GM19372 (cell line): ENCODE results near the gene PRUNE2.

Source experiments
- ATAC-seq: cut with Tn5 transposase; IDR thresholded peaks from one replicate; pipeline ENCODE4 v1.9.1; 2021; ENCODE audit warnings: mild to moderate bottlenecking, low read depth, moderate library complexity; ENCODE audit not compliant: unreplicated experiment

Gene PRUNE2

DNA sequence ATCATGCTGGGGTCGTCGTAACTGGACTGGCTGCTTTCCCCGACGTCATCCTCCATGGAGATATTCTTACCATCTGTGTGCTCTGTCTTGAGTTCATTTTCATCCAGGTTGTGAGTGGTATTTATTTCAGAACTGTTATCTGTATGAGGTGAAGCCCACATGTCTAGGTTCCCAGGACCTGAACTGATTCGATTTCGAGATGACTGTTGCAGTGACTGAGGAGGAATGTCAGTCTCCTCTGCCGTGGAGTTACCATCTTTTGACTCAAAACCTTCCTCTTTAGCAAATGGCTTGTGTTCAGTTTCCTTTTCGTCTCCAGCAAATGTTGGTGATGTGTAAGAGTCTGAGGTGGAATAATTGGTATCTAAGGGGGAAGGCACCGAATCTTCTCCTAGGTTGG, 196.9 kb downstream of the PRUNE2 start:
- ATAC-seq, result no peak

DNA sequence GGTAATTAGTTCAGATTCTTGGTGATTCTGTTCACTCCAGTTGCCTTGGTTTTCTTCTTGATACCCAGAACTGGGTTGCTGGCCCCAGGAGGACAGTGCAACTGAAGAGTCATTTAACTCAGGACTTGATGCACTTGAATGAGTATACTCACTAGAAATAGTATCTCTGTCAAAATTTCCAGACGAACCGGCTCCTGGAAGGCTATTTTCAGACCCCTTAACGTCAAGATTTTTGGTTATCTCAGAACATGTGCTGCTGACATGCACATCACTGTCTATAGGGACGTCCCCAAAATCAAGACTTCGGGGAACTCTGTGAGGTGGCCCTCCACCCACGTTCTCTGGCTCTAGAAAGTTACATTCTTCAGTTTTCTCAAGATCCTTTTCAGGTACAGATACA, 198.4 kb downstream of the PRUNE2 start:
- ATAC-seq, result peak; percentile 71

DNA sequence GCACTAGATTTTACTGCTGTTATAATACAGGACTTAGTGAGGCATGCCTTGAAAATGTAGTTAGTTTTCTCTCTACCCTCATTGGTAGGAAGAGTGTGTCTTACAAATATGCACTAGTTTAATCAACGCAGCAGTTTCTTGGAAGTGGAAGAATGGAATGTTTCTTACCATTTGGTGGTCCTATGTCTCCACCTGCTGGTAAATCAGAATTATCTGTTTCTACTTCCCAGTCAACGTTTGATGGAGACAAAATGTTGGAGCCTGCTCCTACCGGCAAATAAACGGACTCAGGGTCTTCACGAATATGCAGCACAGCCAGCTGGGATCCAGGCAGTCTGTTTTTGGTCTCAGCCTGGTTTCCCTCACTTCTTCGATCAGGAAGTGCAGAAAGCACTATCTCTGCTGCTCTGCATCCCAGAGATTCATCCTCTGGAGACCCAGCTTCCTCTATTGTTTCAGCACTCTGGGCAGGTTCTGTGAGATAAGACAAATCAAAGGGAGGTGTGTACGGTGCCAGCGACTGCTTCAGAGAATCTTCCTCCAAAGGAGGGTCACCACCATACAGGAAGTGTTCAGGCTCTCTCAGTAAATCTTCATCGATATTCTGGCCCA, 201.2 kb downstream of the PRUNE2 start:
- no peak for ATAC-seq

DNA sequence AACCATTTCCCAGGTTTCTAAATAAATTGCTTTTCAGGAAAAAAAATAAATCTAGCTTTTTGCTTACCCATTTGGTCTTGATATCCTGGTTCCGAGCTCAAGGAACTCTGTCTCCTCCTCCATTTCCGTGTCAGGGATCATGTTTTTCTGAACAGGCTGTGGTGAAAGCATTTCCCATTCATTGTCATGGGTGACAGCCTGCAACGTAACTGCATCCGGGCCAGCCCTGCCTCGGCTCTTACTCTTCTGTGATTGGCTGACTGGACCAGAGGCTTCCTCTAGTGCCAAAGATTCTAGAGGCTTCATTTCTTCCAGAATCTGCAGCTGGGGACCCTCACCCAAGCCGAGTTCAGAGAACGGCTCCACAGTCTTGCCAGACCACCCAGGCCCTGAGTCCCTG, 202.6 kb downstream of the PRUNE2 start:
- no peak for ATAC-seq

DNA sequence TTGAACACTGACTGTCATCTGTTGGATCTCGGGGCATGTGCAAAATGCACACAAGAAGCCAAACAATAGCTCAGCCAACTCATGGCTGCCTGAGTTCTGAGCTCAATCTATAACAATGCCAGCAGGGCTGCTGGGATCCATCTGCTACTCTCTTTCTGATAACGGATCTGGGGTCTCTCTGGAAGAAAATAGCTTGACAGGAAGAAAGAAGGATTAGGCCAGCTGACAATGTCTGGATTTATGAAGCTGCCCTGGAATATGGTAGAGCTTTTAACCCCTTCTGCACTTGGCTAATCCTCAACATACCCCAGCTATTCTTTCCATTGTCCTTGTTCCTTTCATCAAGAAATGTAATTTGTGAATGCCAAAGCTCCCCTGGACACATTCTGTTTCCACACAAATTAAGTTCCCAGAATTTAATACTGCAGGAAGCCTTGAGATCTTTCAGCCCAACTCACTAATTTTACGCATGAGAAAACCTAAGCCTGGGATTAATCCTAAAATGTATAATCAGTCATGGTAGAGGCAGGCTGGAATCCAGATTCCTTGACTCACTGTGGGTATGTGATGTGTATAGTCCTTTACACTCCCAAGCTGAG, 204.4 kb downstream of the PRUNE2 start:
- no peak for ATAC-seq

DNA sequence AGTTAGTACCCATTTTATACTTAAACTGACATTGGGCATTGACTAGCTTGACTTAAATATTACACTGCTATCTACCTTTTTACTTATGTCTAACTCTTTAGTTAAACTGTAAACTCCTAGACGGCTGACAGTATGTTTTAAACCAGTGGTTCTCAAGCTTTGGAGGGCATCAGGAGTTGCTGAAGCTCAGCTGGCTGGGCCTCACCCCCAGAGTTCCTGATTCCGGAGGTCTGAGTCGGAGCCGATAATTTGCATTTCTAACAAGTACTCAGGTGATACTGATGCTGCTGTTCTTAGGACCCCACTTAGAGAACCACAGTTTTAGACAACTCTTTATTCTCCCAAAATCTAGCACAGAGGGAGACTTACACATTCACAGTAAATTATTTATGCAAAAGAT, 205.0 kb downstream of the PRUNE2 start:
- ATAC-seq, result no peak

DNA sequence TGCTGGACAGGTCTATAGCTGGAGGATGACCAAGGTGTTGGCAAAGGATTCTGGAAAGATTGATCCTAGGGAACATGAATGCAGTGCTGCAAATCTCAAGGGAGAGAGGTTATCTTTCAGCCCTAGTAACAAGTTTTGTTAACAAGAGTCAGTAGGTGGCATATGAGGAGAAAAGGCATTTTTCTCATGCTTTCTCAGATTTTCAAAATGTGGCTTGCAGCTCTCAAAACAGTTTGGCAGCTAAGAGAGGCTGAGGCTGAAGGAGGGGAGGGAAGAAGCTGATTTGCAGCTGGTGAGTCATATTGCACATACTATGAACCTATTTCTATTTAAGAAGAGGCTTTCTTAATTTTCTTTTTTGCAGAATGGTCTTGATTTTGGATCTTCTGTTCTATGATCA, 205.9 kb downstream of the PRUNE2 start:
- ATAC-seq, result no peak

DNA sequence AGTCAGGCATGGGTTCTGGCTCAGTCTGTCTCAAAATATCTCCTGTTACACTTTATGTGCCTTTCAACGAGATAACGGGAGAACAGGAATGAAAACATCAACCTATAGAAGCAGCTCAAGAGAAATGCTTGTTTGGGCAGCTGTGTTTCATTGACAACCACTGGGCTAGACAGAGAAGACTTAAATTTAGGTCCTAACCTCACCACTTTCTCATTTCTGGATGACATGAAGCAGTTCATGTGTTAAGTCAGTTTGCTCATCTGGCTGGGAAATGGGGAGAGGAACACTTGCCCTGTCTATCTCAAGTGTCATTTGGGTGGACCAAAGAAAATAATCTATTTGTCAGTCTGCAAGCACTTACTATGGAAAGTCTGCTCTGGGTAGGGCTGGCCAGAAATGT, 208.4 kb downstream of the PRUNE2 start:
- ATAC-seq, result no peak

DNA sequence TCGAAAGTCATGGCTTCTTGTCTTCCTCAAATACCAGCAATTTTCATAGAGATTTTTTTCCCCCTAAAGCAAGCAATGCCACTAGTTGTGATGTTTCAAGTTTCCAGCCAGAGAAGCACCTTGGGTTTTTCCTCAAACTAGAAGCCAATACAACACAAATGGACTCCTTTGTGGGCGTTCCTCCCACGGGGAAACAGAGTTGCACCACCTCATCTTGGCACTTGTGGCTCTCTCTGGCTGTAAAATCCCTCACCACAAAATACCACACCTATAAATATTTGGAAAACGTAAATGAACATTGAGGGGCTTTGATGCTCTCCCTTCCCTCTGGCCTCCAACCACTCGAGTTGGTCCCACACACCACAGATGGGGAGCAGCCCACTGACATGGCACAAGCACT, 208.8 kb downstream of the PRUNE2 start:
- no peak for ATAC-seq

DNA sequence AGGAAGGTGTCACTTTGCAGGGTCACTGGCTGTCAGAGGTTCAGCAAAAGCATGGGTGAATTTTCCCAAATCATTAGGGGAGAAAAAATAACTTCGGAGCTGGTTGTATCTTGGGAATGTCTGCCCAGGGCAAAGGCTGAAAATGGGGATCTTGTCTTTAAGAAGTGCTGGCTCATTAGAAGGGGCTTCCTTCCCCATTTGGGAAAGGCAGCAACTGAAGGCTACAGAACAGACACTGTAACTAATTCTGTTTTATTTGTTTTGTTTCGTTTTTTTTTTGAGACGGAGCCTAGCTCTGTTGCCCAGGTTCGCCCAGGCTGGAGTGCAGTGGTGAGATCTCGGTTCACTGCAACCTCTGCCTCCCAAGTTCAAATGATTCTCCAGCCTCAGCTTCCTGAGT, 212.0 kb downstream of the PRUNE2 start:
- ATAC-seq, result no peak

DNA sequence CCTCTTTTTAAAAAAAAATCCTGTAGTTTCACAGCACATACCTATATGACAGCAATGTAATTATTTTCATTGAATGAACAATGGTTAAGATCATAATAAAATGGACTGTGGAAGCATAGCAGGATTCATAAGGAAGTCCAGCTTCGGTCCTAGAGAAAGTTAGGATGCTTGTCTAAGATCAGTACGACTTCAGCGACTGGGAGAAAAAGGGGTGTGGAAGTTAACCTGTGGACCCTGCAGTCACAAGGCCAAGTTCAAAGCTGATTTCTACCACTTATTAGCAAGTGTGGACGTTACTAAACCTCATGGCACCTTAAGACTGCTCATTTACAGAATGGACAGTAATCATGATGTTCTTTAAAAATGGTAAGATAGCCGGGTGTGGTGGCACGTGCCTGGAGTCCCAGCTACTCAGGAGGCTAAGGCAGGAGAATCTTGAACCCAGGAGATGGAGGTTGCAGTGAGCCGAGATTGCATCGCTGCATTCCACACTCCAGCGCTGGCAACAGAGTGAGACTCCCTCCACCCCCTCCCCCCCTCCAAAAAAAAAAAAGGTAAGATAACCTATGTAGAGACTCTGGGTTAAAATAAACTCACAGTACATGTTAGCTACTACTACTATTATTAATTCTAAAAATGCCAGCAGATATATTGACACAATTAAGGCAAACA, 213.3 kb downstream of the PRUNE2 start:
- ATAC-seq, result no peak

DNA sequence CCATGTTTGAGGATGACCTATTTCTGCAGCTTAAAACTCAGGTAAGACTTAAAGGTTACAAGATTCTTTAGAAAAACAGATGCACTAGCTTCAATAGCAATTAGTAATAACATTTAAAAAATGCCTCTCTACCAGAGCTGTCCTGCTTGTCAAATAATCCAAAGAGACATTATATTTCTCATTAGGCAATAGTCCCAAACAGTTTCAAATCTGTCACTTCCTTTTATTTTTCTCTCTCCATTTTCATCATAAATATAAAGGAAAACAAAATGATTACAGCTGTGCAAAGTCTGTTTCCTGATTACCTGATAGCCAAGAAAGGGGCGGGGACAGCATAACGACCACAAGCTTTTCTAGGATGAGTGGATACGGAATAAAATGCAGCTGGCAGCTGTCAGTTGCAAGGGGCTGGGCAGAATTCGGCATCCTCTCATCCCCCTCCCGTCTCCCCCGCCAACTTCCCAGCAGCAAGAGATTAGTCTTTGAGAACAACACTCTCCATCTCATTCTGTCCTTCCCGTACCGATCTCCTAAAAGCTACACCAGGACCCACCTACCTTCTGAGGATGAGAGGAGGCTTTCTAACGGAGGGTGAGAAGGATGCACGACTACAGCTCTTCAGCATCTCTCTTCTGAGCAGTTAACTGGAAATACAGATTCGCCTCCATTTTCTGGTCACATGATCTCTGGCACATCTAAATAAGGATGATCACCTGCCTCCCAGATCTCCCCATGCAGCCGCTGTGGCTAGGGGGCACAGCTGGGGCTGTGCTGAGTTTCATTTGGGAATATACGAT, 214.2 kb downstream of the PRUNE2 start:
- no peak for ATAC-seq

DNA sequence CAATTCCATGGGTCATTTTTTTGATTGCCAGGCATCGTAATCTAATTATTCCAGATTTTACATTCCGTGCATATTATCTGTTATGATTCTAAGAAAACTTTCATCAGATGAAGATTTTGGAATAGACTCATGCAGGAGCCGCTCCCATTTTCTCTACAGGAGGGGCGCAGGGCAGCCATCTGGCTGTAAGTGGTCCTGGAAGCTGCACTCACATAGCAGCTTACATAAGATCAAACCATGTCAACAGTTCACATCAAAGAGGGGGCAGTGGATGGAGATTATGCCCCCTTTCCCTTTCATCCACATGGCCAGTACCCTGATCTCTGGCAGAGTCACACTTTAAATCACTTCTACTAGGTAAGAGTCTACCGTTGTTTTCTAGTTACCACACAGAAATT, 214.9 kb downstream of the PRUNE2 start:
- no peak for ATAC-seq

DNA sequence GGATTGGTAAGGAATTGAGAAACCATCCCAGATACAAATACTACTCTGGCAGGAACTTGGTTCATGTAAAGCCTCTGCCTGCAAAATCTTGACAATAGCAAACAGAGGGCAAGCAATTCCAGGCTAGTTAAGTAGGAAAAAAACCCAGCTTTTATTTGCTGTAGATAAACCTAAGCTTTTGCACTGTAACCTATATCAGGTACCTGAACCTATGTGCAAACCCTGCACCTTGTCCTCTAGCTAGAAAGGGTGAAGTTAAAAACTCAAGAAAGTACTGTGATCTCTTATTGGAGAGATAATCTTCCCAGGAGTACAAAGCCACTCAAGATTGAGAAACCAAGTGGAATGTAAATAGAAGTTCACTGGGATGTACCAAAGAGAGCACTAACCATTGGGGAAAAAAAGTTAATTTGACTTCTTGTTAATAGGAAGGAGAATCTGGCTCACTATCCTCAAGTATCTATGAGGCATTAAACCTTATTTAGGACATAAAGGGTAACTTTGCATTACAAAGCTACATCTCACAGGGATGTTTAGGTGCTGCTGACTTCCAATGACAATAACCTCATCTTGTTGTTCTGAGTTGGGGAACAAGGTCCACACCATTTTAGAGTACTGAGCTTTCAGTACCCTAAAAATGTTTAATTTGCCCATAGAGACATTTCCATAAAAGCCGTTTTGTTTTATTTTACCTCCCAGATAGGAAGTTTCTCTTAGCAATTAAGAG, 215.5 kb downstream of the PRUNE2 start:
- no peak for ATAC-seq

DNA sequence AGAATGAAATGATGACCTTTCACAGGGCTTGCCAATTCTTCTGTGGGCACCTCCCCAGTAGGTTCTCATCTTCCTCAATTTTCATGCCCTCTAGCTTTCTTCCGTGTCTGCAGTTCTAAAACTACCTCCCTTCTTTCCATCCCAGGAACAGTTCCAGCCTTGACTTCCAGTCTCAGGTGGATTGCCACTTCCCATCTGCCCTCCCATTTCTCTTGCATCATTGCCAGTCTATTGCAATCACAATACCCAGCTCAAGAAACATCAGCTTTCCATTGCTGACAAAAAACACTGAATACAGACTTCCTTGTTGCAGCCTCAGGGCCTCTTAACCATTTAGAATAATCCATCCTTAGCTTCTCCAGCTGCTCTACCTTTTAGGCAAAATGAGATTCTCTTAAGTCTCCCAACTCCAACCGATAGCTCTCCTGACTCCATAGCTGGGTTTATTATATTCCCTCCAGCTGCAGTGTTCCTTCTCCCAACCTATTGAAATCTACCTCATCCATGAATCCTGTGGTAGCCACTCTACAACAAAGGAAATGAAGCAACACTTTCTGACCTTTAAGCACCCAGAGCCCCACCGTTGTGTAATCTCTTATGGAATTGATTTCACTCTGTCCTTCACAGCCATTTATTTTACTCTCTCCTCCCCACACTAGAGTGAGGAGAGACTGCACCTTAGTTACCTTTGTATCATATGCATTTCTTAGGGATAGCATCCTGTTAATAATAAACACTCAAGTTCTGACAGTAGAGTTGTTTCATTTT, 217.3 kb downstream of the PRUNE2 start:
- ATAC-seq, result no peak

DNA sequence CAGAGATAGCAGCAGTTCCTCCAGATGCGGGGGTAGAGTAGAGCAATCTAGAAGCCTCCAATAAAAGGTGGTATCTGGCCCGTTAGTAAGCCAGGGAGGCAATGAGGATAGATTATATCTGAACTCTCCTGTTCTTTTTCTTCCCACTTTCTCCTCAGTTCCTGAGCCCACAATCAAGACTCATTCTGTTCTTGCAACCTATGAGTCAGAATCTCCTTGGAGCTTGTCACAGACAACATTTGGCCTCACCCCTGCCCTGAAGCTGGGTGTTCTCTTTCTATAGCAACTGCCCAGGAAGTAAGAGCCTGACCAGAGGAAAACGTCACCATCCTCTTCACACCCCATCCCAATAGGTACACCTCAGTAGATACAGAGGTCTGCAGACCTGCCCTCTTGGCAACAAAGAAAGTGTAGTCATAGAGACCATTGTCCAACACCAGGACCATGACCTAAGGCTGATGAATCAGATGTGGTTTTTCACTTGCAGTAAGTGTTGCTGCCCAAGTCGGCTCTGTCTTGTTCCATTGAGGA, 218.0 kb downstream of the PRUNE2 start:
- no peak for ATAC-seq

DNA sequence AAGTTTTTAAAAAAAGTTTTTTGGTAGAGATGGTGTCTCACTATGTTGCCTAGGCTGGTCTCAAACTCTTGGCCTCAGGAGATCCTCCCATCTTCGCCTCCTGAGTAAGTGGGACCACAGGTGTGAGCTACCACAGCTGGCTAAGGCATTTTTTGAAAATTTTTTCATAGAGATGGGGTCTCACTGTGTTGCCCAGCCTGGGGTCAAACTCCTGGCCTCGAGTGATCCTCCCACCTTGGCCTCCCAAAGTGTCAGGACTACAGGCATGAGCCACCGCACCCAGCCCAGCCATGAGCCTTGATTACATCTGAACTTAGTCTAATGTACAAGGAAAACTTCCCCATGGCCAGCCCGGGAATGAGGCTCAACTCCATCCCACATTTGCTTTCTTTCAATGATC, 219.2 kb downstream of the PRUNE2 start:
- no peak for ATAC-seq

DNA sequence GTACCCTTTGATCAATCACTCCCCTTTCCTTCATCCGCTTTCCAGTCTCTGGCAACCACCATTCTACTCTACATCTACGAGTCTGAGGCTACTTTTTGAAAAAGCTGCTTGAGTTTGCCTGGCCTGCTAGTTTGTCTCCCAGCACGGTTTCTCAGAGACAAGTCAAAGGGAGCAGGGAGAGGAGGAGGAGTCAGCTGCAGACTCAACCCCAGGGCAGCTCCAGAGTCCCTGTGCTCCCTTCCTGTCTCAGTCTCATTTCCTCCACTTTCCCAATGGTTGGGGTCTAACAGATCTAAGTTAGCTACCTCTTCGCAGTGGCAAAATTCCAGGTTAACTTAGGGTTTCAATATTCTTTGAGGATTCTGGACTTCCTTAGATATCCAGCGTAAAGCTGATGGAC, 221.7 kb downstream of the PRUNE2 start:
- ATAC-seq, result no peak

DNA sequence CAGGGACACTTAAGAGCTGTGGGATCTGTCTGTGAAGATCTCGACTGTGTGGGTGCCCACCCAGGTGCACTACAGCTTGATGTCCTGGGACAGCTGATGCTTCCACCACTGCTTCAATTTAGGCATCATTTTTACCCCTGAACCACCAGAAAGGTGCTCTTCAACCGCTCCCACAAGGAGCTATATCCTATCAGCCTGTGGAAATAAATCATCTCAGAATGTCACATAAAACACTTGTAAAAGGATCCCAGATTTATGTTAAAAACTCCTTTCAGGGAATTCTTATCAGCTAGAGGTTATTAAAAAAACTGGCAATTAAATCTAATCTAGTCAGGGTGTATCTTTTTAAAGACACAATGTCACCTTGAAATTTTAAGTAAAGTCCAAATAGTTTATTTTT, 224.4 kb downstream of the PRUNE2 start:
- ATAC-seq, result no peak
